22Rv1 (cell line): Measurements from ENCODE around the gene RYK.

Experiments used
- H3K27ac ChIP-seq: fragments of 450-650 bp; 2 replicates; pipeline ENCODE4 v1.5.1; 2017
- ZFX ChIP-seq: fragments of 450-650 bp; IDR thresholded peaks from 2 replicates; pipeline ENCODE4 v1.6.1; 2017; ENCODE audit warnings: antibody characterized with exemption, borderline replicate concordance
- TF ChIP-seq, protein P1 (sequence below): fragments of 450-650 bp; IDR thresholded peaks from 2 replicates; pipeline ENCODE4 v1.5.1; 2017; ENCODE audit warnings: mild to moderate bottlenecking

RYK gene

DNA sequence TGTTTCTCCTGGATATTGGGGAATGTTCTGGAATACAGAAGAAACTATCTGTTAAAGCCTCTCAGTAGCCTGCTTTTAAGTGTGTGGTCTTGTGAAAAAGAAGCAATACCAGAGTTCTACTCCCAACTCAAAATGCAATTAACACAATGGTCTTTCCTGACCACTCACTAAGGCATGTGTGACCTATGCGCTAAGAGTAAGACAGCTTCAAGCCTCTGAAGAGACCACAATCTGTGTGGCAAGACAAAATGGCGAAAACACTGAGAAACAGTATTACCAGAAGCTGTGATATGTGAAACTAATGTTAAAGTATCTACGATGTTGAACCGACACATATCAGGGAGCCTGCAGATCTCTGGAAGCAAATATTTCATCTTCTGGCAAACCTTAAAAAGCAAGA lies 33.8 kb downstream of the RYK start:
- H3K27ac ChIP-seq, result no peak overlapping the region
- TF ChIP-seq, protein P1, sequence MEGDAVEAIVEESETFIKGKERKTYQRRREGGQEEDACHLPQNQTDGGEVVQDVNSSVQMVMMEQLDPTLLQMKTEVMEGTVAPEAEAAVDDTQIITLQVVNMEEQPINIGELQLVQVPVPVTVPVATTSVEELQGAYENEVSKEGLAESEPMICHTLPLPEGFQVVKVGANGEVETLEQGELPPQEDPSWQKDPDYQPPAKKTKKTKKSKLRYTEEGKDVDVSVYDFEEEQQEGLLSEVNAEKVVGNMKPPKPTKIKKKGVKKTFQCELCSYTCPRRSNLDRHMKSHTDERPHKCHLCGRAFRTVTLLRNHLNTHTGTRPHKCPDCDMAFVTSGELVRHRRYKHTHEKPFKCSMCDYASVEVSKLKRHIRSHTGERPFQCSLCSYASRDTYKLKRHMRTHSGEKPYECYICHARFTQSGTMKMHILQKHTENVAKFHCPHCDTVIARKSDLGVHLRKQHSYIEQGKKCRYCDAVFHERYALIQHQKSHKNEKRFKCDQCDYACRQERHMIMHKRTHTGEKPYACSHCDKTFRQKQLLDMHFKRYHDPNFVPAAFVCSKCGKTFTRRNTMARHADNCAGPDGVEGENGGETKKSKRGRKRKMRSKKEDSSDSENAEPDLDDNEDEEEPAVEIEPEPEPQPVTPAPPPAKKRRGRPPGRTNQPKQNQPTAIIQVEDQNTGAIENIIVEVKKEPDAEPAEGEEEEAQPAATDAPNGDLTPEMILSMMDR, result no peak
- TF ChIP-seq ZFX, result no peak

DNA sequence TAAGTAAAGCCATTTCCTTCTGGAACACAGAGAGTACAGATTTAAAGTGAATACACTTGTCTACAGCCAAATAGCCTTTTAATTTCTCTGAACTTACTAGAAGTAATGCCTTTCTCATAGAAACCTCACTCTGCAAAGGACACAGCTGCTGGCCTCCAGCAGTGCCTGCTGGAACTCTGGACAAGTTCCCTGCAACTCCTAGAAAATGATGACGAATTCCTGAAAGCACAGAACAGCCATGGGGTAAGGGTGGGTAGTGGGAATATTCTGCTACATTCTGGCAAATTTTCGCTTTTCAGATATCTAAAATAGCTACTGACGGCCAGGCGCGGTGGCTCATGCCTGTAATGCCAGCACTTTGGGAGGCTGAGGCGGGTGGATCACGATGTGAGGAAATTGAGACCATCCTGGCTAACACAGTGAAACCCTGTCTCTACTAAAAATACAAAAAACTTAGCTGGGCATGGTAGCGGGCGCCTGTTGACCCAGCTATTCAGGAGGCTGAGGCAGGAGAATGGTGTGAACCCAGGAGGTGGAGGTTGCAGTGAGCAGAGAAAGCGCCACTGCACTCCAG lies 34.4 kb downstream of the RYK start:
- no peak for TF ChIP-seq ZFX
- TF ChIP-seq, protein P1, result no peak
- no peak overlapping the region for H3K27ac ChIP-seq

DNA sequence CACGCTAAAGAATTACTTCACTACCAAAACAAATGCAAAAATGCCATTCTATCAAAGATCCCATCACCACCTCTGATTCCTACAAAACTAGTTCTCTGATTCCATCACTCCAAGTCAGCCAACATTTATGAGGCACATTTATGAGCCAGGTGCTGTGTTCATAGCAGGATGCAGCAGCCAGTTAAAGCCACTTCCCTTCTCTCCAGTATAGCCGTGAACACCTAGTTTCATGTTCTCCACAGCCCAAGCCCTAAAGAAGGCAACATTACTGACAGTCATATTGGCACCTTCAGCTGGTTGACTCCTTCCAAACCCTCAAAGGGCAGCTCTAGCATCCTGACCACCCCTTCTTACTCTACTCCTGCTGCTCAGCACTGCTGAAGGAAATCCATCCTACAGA lies 36.4 kb downstream of the RYK start:
- TF ChIP-seq, protein P1, result no peak
- TF ChIP-seq ZFX, result no peak
- no peak overlapping the region for H3K27ac ChIP-seq

DNA sequence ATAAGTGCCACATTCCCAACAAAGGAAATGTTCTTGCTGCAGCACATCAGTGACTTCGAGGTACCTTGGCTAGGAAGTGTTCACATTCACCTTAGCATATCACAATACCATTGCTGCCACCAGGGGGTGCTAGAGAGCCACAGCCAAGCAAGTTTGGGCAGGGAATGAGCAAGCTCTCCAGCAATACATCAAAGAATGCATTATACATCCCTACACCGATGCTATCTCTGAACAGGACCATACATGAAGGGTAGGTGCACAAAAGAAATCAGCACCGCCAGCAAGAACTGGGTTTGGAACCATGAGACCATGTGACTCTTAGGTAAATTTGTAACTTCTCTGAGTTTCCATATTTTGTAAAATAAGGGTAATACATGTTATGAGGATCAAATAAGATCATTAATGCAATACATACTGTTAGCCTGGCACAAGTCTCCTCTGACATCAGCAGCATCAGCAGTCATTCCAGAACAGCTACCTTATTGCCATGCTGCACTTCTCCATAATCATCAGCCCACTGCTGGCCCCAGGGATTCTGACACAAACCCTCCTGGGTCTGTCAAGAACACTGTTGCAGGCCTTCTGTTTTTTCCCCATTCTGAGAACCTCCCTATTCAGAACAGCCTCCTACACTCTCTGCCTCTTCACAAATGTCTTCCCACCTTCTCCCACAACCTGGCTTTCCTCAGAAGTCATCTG lies 37.5 kb downstream of the RYK start:
- TF ChIP-seq, protein P1, result peak; percentile 99
- no peak for TF ChIP-seq ZFX
- H3K27ac ChIP-seq, result no peak overlapping the region

DNA sequence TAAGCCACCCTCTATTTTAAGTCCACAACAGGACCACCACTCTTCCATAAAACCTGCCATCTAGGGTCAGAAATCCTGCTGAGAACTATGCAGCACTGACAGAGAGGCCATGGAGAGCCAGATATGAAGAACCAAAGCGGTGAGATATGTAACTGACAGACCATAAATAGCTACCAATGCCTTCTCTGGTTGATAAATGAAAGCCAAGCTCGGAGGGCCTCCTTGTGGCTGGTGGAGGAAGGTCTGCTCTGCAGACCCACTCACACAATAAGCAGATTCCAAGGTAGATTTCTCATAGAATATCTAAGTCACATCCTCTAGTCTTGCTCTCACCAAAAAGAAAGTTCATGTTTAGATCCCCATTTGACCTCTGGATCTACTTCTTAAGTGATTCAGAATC lies 38.9 kb downstream of the RYK start:
- TF ChIP-seq, protein P1, result peak; percentile 67
- no peak for TF ChIP-seq ZFX
- H3K27ac ChIP-seq, result no peak overlapping the region

DNA sequence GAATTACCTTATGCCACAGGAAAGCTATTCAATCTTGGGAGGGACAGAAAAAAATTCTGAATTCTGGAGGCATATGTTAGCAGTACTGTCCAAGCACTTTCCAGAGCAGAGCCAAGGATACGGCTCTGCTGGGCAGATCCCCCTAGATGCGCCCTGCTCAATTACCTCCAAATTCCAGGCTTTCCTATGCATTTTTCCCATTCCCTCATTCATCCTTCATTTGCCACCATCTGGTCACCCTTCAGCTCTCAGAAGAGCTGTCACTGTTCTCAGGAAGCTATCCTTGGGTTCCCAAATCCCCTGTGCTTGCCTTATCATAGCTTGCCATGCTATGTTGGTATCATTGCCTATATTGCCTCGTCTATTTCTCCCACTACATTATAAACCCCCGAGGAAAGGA lies 45.2 kb downstream of the RYK start:
- H3K27ac ChIP-seq, result no peak overlapping the region
- TF ChIP-seq, protein P1, result no peak
- no peak for TF ChIP-seq ZFX
